HepG2 (cell line): ENCODE data around the gene AHNAK. TPM values are rescaled to one million over a fixed set of nuclear protein-coding genes. Genes with fewer than 3 reads are reported as not detected.
A peak's percentile ranks its signal among the peaks of the same experiment; 100 is the strongest.

Experiments used
- ARNTL ChIP-seq: sonication (generic); formaldehyde crosslinking; IDR thresholded peaks from 2 replicates; pipeline ENCODE4 v1.4.0; 2020; ENCODE audit warnings: mild to moderate bottlenecking, missing genetic modification reagents
- CBX1 ChIP-seq: IDR thresholded peaks from one replicate; pipeline ENCODE4 v1.6.1; 2016; ENCODE audit warnings: antibody characterized with exemption, low read depth
- CEBPB ChIP-seq: IDR thresholded peaks from 2 replicates; pipeline ENCODE4 v1.6.1; 2011; ENCODE audit warnings: low read depth, low read length, improper control_type of control experiment, borderline replicate concordance
- GFI1 ChIP-seq: sonication (generic); formaldehyde crosslinking; IDR thresholded peaks from 2 replicates; pipeline ENCODE4 v1.5.0; 2020; ENCODE audit warnings: missing genetic modification reagents, mild to moderate bottlenecking, borderline replicate concordance
- HCFC1 ChIP-seq: fragments of 150-350 bp; IDR thresholded peaks from 2 replicates; pipeline ENCODE4 v1.6.1; 2014; ENCODE audit warnings: low read depth, low read length
- HDAC2 ChIP-seq: sonication (generic); formaldehyde crosslinking; IDR thresholded peaks from 2 replicates; pipeline ENCODE4 v1.4.0; 2020; ENCODE audit warnings: missing genetic modification reagents
- HHEX ChIP-seq: IDR thresholded peaks from 2 replicates; pipeline ENCODE4 v1.6.1; 2016; ENCODE audit warnings: control low read depth
- NFYC ChIP-seq: IDR thresholded peaks from 2 replicates; pipeline ENCODE4 v1.6.1; 2016; ENCODE audit warnings: missing genetic modification reagents, missing compliant biosample characterization
- POGZ ChIP-seq: sonication (generic); formaldehyde crosslinking; IDR thresholded peaks from 2 replicates; pipeline ENCODE4 v1.4.0; 2020; ENCODE audit warnings: mild to moderate bottlenecking, missing genetic modification reagents
- RARA ChIP-seq: IDR thresholded peaks from 2 replicates; pipeline ENCODE4 v1.6.1; 2016; ENCODE audit warnings: missing genetic modification reagents, missing compliant biosample characterization
- RFX1 ChIP-seq: fragments of 450-650 bp; IDR thresholded peaks from 2 replicates; pipeline ENCODE4 v1.6.1; 2017
- RORA ChIP-seq: sonication (generic); formaldehyde crosslinking; IDR thresholded peaks from 2 replicates; pipeline ENCODE4 v1.5.0; 2020; ENCODE audit warnings: mild to moderate bottlenecking, missing genetic modification reagents, moderate library complexity
- SAFB2 ChIP-seq: sonication (generic); formaldehyde crosslinking; IDR thresholded peaks from 2 replicates; pipeline ENCODE4 v1.5.1; 2020; ENCODE audit warnings: missing genetic modification reagents, low read depth, mild to moderate bottlenecking, borderline replicate concordance
- TP53 ChIP-seq: sonication (generic); formaldehyde crosslinking; conservative IDR thresholded peaks from 2 replicates; pipeline ENCODE4 v1.4.0; 2020; ENCODE audit warnings: missing genetic modification reagents
- ZBTB3 ChIP-seq: sonication (generic); formaldehyde crosslinking; IDR thresholded peaks from 2 replicates; pipeline ENCODE4 v1.4.0; 2020; ENCODE audit warnings: low read depth, mild to moderate bottlenecking, moderate library complexity, missing genetic modification reagents, borderline replicate concordance
- ZNF260 ChIP-seq: sonication (generic); formaldehyde crosslinking; IDR thresholded peaks from 2 replicates; pipeline ENCODE4 v1.4.0; 2020; ENCODE audit warnings: missing genetic modification reagents, low read depth, mild to moderate bottlenecking, borderline replicate concordance
- ZNF3 ChIP-seq: IDR thresholded peaks from 2 replicates; pipeline ENCODE4 v1.7.0; 2017; ENCODE audit warnings: inconsistent platforms
- ZNF550 ChIP-seq: sonication (generic); formaldehyde crosslinking; IDR thresholded peaks from 2 replicates; pipeline ENCODE4 v1.4.0; 2020; ENCODE audit warnings: mild to moderate bottlenecking, missing genetic modification reagents, borderline replicate concordance
- ZNF563 ChIP-seq: sonication (generic); formaldehyde crosslinking; IDR thresholded peaks from 2 replicates; pipeline ENCODE4 v1.8.0; 2022; ENCODE audit warnings: mild to moderate bottlenecking, moderate library complexity, missing genetic modification reagents
- ZNF839 ChIP-seq: sonication (generic); formaldehyde crosslinking; IDR thresholded peaks from 2 replicates; pipeline ENCODE4 v1.4.0; 2020; ENCODE audit warnings: missing genetic modification reagents, mild to moderate bottlenecking, borderline replicate concordance
- ZSCAN25 ChIP-seq: sonication (generic); formaldehyde crosslinking; IDR thresholded peaks from 2 replicates; pipeline ENCODE4 v1.8.0; 2022; ENCODE audit warnings: mild to moderate bottlenecking, missing genetic modification reagents
- polyA plus RNA-seq, 8 experiments: library from polyadenylated mRNA; depleted of rRNA in 3 of 8; stranded (reverse) in 7 of 8; unstranded in 1 of 8; fragments of >200 nt; fragmentation: Illumina TruSeq in 4 of 8; extraction: Trizol in 4 of 8; gene quantifications; 2 replicates each; pipeline versions ENCODE4 v1.2.1 to v1.2.3, GENCODE V29; 2011 to 2016; ENCODE audit warnings: low read depth in 4 of 8, missing spikeins in 1 of 8, mixed read lengths in 1 of 8; ENCODE audit not compliant: insufficient read depth in 1 of 8
- total RNA-seq, 5 experiments: library from RNA; depleted of rRNA; stranded (reverse); fragments of >200 nt; fragmentation: Illumina TruSeq; extraction: Trizol; gene quantifications; 2 replicates each; pipeline ENCODE4 v1.2.3, GENCODE V29; 2016; ENCODE audit warnings: low read depth in 1 of 5
- TF ChIP-seq, protein P1 (sequence below): sonication (generic); formaldehyde crosslinking; IDR thresholded peaks from 2 replicates; pipeline ENCODE4 v1.5.0; 2020; ENCODE audit warnings: missing genetic modification reagents, mild to moderate bottlenecking, borderline replicate concordance
- TF ChIP-seq, protein P2 (sequence below): sonication (generic); formaldehyde crosslinking; IDR thresholded peaks from 2 replicates; pipeline ENCODE4 v1.8.1; 2023; ENCODE audit warnings: mild to moderate bottlenecking, missing genetic modification reagents, borderline replicate concordance
- TF ChIP-seq, protein P3 (sequence below): sonication (generic); formaldehyde crosslinking; IDR thresholded peaks from 2 replicates; pipeline ENCODE4 v1.4.0; 2020; ENCODE audit warnings: low read depth, missing genetic modification reagents
- TF ChIP-seq, protein P4 (sequence below): sonication (generic); formaldehyde crosslinking; IDR thresholded peaks from 2 replicates; pipeline ENCODE4 v1.8.1; 2023; ENCODE audit warnings: missing genetic modification reagents, mild to moderate bottlenecking, borderline replicate concordance
- TF ChIP-seq, protein P5 (sequence below): sonication (generic); formaldehyde crosslinking; IDR thresholded peaks from 2 replicates; pipeline ENCODE4 v1.9.0; 2021; ENCODE audit warnings: missing genetic modification reagents, mild to moderate bottlenecking, borderline replicate concordance

AHNAK gene
- total and polyA plus RNA-seq, 2 of the 13 experiments (the other 11 are each of a cell fraction or from before 2014, with no cell fraction given), result 23.4 to 25.0 TPM

DNA sequence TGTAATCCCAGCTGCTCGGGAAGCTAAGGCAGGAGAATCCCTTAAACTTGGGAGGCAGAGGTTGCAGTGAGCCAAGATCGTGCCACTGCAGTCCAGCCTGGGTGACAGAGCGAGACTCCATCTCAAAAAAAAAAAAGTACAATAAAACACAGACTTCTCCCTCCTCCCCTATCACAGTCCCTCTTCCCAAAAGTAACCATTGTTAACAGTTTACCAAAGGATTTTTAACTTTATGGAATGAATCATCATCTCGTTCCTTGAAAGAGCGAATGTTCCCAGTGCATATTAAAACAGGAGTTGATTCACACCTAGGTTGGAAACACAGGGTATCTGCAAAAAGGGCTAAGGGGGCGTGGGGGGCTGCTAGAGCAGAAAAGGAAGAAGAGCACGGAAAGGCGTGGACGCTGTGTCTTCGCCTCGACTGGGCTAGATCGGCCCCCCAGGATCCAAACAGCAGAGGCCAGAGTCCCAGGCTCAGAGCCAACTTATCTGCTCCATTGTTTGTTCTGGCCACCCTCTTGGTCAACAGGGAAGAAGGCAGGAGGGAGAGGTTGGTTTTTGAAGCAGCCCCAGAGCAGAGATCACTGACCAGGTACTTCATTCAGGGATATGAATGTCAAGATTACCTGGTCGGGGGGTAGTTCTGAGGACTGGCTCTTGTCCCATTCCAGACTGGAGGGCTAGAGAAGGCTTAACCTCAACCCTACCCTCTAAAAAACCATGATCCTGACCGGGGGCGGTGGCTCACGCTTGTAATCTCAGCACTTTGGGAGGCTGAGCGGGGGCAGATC is 2.1 kb upstream of the AHNAK start (continued):
- TF ChIP-seq POGZ (no peak; the same call in 1 of the 2 replicates), ZNF563 (no peak), ZNF839 (no peak), RORA (no peak), RFX1 (no peak), ZNF3 (CRISPR knock-in tag) (no peak), HDAC2 (CRISPR knock-in tag) (peak; percentile 89), ZNF550 (CRISPR knock-in tag) (no peak), RARA (CRISPR knock-in tag) (peak; percentile 47; the same call in 1 of the 2 replicates), CBX1 (no peak), GFI1 (CRISPR knock-in tag) (no peak), ARNTL (CRISPR knock-in tag) (no peak), ZBTB3 (CRISPR knock-in tag) (no peak), NFYC (CRISPR knock-in tag) (no peak), TP53 (CRISPR knock-in tag) (no peak), HHEX (no peak), CEBPB (peak; percentile 15; the same call in 1 of the 2 replicates), ZSCAN25 (CRISPR knock-in tag) (no peak), HCFC1 (no peak), ZNF260 (CRISPR knock-in tag) (no peak), SAFB2 (CRISPR knock-in tag) (no peak)
- TF ChIP-seq, protein P1, sequence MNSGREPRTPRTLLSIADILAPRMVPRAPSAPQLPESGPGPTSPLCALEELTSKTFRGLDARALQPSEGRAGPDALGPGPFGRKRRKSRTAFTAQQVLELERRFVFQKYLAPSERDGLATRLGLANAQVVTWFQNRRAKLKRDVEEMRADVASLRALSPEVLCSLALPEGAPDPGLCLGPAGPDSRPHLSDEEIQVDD (CRISPR knock-in tag), result no peak
- TF ChIP-seq, protein P2, sequence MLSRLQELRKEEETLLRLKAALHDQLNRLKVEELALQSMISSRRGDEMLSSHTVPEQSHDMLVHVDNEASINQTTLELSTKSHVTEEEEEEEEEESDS (CRISPR knock-in tag), result no peak
- TF ChIP-seq, protein P3, sequence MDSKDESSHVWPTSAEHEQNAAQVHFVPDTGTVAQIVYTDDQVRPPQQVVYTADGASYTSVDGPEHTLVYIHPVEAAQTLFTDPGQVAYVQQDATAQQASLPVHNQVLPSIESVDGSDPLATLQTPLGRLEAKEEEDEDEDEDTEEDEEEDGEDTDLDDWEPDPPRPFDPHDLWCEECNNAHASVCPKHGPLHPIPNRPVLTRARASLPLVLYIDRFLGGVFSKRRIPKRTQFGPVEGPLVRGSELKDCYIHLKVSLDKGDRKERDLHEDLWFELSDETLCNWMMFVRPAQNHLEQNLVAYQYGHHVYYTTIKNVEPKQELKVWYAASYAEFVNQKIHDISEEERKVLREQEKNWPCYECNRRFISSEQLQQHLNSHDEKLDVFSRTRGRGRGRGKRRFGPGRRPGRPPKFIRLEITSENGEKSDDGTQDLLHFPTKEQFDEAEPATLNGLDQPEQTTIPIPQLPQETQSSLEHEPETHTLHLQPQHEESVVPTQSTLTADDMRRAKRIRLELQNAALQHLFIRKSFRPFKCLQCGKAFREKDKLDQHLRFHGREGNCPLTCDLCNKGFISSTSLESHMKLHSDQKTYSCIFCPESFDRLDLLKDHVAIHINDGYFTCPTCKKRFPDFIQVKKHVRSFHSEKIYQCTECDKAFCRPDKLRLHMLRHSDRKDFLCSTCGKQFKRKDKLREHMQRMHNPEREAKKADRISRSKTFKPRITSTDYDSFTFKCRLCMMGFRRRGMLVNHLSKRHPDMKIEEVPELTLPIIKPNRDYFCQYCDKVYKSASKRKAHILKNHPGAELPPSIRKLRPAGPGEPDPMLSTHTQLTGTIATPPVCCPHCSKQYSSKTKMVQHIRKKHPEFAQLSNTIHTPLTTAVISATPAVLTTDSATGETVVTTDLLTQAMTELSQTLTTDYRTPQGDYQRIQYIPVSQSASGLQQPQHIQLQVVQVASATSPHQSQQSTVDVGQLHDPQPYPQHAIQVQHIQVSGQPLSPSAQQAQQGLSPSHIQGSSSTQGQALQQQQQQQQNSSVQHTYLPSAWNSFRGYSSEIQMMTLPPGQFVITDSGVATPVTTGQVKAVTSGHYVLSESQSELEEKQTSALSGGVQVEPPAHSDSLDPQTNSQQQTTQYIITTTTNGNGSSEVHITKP (CRISPR knock-in tag), result no peak
- TF ChIP-seq, protein P4, sequence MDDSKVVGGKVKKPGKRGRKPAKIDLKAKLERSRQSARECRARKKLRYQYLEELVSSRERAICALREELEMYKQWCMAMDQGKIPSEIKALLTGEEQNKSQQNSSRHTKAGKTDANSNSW (CRISPR knock-in tag), result no peak
- TF ChIP-seq, protein P5, sequence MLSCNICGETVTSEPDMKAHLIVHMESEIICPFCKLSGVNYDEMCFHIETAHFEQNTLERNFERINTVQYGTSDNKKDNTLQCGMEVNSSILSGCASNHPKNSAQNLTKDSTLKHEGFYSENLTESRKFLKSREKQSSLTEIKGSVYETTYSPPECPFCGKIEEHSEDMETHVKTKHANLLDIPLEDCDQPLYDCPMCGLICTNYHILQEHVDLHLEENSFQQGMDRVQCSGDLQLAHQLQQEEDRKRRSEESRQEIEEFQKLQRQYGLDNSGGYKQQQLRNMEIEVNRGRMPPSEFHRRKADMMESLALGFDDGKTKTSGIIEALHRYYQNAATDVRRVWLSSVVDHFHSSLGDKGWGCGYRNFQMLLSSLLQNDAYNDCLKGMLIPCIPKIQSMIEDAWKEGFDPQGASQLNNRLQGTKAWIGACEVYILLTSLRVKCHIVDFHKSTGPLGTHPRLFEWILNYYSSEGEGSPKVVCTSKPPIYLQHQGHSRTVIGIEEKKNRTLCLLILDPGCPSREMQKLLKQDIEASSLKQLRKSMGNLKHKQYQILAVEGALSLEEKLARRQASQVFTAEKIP (CRISPR knock-in tag), result no peak
